ENCODE data around the gene SLC9A9.

The SLC9A9 gene

DNA sequence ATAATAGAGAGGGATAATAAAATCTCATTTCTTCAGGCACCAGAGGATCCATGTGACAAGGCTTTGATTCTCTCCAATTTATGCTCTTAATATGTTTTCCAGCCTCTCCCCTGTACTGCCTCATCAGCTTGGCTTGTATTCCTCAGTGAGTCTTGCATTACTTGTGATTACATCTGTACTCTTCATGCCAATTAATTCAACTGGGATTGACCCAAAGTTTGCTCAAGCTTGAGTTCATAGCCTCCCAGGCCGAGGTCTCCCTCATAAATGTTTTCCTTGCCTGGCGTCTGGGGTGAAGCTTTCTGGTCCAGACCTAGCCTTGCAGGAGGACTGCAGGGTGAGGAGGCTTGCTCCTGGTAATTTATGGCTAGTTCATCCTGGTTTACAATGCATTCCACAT is 581.8 kb downstream of the SLC9A9 start:
- no peak for DNase-seq

DNA sequence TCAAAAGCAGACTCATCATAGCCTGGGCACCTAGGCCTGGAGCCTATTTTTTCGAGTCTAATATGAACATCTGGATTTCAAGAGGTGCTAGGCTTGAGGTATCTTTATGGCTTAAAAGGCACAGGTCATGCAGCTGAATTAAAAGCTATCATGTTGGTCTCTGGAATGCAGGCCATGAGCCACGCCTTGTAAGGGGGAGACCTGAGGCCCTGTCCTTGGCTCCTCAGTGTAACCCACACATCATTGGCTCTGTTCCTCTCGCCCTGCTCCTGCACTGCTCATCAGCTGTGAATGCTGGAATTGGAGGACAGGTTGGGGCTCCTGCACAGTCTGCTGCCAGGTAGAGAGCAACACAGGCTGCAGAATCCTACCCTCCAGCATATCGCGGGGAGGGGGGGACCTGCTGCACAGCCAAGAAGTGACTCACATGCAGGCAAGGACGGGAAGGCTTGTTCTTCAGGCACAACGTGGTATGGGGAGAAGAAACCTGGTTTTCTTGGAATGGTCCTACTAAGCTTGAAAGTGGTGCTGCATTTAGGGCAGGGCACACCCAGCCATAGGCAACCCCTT is 582.7 kb downstream of the SLC9A9 start:
- DNase-seq, result no peak

DNA sequence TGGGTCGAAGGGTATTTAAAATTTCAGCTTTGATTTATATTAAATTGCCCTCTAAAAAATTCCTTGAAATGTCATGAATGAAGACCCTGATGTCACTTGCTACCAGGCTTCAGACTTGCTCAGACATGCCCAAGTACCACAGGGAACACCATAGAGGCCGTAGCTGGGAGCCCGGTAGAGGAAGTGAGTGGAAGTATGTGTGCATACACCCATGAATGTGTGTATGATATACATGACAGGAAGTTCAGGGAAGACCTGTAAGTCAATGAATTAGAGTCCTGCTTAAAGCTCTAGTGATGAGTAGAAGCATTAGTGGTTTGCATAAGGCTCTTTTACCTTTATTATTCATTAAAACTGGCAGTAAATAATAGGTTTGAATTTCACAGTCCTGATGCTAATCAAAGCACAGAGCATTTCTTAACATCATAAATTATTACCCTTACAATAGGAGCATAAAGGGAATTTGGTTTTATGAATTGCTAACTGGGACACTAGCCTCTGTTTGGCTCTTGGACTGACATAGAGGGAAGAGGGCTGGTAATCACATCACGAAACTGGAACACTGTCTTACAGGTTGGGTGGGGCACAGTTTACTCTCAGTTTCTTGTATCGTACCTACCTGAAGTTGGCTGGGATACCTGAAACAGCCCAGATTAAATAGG is 584.3 kb downstream of the SLC9A9 start:
- no peak for DNase-seq

DNA sequence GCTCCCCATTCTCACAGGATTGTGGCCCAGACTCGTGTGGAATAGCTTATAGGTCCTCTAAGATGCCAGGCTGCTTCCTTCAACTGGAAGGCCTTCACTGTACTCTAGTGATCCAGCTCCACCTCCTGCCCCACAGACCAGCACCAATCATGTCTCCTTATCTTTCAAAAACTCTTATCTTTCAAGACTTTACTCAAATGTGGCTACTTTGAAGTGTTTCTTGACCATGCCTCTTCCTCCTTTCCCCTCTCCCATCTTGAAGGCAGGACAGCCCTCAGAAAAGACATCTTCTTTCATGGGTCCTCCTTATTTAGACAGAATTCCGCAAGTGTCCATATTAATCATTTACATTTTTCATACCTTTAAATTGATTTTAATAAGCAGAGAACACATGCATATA is 586.4 kb downstream of the SLC9A9 start:
- DNase-seq, result no peak

DNA sequence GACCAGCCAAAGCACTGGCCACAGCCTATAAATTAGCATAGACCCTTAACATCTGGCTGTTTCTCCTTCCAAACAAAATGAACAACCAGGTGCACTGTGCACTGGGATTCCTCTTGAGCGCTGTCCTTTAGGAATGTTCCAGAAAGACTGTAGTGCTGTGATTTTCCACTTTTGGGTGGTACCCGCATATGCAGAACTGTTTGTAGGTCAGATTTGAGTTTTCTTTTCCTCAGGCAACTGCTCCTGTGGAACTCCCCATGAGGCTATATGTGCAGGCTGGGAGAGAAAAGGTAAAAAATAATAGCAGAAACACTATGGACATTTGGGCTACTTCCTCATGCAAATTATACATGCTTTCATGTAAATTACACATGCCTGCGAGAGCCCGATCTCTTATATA is 589.6 kb downstream of the SLC9A9 start:
- DNase-seq, result no peak

DNA sequence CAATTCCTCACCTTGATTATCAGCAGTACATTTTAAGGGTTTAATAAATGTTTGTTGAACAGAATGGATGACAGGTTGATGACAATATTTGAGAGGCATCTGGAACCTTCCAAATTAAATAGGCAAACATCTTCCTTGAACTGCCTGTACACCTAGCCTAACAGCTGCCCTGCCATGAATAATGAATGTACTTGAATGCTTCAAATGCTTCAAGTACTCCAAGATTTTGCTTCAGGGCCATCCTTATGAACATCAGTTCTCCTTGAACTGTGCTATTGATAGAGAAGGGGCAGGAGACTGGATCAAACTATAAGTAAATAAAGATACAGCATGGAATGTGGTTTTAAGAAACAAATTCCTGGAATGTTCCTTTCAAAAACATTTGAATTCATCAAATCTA is 591.9 kb downstream of the SLC9A9 start:
- DNase-seq, result no peak

DNA sequence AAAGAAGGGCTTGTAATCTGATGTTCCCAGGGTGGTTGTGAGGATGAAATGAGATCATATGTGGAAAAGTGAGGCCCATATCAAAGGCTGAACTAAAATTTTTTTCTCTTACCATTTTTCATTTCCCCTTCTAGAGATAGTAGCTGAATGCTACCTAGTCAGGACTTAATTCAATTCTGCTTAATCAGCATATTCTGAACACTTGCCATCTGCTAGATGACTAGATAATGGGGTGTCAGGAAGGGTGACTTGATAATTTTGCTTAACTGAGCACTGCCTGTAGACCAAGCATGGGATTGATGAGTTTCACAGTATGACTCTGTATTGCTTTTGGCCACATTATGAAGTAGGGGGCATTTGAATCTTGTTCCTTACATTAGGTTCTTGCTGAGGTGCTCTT is 592.5 kb downstream of the SLC9A9 start:
- DNase-seq, result no peak

DNA sequence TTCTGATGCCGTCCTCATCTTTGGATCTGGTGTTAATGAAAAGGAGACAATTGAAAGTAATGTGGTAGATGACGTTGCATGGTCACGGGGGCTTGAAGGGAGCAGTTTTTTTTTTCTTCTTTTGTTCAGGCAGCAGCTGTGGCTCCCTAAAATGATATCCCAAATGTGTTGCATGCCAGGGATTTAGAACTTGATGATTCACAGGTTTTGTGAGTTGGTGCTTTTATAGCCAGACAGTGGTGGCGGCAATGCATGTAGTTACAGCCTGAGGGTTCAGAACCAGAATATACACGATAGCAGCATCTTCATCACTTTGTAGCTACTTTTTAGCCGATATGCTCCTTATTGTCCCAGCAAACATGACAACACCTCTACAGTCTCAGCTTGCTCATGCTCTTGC is 595.3 kb downstream of the SLC9A9 start:
- DNase-seq, result no peak

DNA sequence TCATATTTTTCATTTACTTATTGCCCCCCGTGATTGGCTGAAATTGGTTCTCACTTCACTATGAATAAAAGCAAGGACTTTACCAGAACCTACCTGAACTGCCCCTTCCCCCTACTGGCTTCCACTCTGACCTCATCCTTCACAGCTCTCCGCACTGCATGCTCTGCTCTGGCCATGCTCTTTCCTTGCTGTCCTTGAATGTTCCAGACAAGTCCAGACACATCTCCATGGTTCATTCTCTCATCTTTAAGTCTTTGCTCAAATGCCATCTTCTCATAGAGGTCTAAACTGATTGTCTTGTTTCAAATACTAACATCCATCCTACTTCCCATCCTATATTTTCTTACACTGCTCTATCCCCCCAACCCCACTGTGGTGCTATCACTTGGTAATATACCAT is 599.3 kb downstream of the SLC9A9 start:
- no peak for DNase-seq

DNA sequence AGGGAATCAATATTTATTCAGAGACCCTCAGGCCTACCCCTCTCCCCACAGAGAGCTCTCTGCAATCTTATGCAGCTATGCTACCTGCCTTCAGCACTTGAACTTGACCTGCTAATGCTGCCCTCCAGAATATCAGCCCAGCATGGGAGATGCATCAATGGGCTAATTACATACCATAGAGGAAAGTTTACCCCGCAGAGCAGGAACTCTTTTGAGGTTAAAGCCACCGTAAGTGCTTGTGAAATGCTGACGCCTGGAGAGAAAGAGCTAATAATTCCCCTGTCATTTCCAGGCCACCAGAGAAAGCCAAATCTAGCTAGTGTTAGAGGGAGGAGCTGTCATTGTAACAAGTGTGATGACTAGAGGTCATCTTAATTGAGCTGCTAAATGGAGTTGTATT is 601.2 kb downstream of the SLC9A9 start:
- no peak for DNase-seq

DNA sequence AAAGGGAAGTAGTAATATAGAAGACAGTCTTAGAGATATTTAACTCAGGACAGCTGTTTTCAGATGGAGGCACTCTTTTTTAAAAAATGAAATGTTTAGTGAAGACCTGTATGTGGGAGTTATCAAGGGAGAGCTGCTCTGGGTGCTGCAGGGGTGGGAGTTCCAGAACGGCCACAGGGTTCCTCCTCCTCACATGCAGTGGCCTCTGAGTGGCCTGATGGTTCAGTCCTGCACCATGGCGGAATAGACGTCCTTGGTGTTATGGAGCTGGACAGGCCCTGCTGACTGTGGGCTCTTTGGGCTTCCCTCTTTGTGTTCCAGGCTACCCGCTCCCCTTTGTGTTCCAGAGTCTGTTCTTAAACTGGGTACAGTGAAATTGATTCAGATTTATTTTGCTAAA is 602.6 kb downstream of the SLC9A9 start:
- no peak for DNase-seq

DNA sequence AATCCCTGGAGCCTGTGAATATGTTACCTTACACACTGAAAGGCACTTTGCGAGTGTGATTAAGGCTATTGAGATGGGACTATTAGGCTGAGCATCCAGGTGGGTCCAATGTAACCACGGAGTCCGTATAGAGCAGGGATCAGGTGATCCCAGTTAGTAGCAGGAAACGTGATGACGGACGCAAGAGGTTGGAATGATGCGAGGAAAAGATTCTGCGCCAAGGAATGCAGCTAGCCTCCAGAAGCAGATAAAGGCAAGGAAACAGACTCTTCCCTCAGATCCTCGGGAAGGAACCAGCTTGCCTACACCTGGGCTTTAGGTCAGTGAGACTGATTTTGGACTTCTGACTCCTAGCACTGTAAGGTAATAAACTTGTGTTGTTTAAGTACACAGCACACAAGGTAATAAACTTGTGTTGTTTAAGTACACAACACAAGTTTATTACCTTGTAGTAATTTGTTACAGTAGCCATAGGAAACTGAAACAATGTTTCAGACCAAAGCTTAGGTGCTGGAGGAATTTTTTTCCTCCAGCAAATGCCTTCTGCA is 603.7 kb downstream of the SLC9A9 start:
- no peak for DNase-seq

DNA sequence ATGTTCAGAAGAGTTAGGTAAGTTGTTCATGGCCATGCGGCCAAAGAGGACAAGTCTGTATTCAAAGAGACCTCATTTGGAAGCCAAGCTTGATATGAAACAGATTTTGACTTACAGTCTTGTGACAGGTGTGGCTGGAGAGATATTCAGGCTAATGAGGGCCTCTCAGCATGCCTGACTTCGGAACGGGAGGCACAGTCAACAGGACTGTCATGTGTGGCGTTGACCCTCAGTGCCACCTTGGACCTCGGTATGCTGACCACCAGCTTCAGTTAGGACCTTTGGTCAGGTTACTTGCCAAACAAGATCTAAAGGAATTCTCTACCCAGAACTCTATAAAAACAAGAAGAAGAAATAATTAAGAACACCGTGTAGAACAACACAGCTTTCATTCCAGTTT is 604.6 kb downstream of the SLC9A9 start:
- no peak for DNase-seq

DNA sequence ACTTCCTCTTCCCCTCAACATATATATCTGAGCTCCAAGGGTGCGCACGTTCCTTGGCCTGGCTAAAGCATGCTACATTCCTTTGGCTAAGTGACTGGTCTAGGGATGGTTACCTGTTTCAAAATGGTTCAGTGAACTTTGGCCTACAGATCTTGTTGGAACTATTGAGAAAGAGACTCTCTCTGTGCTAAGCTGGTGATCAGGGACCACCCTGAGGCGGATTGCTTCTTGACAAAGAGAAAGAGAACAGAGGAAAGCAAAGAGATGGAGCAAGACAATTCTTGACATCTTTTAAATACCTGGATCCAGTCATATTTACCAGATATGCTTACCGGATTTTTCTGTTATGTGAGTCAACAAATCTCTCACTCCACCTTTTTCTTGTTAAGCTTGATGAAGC is 605.6 kb downstream of the SLC9A9 start:
- no peak for DNase-seq

DNA sequence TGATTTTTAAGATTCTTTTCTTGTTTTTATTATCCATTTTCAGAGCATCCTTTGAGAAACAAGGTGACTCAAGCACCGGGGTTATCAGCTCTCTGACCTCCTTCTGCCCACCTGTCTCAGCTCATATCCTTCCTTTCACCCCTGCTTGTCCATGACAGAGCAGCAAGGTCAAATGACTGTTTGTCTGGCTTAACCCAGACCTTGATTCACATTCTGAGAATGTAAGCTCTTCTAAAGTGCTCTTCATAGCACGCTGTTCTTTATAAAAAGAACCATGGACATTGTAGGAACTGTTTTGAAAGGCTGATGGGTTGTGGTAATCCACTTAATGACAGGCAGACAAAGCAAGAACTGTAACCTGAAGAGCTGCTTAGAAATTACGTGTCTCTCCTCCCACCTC is 606.2 kb downstream of the SLC9A9 start:
- no peak for DNase-seq

DNA sequence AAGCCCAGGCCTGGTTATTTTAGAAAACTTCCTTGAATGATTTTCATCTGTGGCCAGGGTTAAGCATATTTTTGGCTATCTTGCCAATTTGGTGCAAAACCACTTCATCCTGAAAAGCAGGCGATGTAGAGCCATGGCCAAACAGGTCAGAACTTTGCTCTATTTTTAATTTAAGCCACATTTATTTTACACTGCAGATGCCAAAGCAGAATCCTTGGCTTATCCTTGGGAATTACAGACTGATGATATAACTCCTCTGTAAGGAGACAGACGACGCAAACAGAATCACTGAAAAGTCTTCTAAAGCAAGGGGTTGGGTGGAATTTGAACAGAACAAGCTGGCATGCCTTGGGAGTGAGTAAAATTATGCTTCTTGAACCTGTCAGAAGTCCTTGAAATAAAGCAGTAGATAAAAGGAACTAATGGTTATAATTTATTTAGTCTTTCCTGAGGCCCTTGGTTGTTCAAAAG is 606.8 kb downstream of the SLC9A9 start:
- DNase-seq, result no peak

DNA sequence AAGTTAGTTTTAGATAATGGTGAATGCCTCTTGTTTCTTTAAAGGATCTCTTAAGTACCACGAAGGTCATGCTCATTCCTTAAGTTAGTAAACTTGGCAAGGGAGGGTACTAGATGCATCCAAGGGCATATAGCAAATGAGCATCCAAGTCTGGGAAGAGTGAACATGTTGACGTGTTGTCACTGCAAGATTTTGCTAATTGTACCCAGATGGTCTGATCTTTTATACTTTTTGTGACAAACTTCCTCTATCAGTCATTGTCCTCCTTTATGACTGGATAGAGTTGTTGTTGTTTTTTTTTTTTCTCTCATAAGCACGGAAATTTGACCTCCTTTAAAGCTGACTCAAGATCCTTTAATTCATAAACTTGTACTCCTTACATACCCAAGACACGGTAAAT is 607.4 kb downstream of the SLC9A9 start:
- DNase-seq, result no peak

DNA sequence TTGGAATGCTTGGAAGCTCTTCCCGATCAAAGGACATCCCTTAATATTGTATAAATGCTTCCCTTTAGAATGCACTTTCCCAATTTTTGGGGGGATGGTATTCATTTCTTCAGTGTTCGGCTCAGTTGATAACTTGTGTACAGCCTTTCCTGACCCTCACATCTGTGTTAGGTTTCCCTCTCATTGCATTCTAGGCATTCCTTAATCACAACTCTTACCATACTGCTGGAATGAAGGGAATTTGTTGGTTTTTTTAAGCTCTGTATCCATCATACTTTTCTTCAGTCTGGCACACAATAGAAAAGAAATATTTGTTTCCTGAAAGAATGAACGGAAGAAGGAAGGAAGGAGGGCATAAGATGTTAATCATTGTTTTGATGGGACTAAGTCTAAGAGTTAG is 609.2 kb downstream of the SLC9A9 start:
- no peak for DNase-seq

DNA sequence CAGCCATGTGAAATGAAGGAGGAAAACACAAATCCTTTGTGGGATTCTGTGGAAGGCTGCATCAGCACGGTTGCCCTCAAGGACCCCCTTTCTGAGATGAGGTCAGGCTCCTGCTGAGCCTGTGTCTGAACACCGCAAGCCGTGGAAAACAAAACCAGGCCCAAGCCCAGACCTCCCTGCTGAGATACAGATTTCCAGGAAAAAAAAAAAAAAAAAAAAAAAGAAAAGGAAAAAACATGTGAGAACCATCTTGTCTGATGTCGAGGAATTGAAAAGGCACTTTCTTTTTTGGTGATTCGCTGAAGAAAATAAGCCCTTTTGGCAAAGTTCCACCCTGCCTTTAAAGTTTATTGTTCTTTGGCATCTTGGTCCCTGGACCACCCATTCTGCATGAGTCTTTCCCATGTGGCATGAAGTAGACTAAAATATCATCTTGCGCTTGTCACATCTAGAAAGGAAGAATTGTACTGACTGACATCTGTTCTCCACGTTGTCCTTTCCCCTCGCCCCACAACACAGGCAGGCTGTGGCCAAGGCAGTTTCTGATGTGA is 611.1 kb downstream of the SLC9A9 start:
- DNase-seq, result no peak

DNA sequence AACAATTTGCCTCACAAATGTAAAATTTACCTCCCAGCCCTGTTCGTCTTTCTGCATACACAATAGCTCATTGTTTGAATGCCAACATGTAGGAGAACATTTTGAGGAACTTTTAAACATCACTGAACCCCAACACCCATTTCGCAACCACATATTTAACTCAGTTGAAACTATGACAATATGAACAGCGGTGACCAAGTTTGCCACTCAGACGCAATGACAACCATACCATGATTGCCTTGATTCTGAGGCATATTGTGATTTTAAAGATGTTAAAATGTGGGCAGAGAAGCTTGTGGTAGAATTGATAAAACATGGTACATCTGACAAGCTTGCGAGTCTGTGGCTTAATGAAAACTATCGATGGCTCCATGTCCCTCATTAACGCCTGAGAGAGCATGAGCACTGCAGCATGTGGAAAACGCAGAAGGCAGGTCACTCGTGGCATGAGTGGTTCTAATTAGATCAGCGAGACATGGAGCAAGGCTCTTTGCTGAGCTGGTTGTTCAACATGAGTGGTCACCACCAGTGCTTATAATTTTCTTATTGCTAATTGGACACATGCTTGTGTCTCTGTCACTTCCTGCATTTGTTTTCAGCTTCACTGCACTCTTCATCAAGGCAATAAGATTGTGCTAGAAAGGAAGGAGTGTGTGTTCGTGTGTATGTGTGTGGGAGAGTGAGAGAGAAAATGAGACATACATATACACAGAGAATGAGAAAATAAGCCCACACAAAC is 611.9 kb downstream of the SLC9A9 start:
- no peak for DNase-seq

DNA sequence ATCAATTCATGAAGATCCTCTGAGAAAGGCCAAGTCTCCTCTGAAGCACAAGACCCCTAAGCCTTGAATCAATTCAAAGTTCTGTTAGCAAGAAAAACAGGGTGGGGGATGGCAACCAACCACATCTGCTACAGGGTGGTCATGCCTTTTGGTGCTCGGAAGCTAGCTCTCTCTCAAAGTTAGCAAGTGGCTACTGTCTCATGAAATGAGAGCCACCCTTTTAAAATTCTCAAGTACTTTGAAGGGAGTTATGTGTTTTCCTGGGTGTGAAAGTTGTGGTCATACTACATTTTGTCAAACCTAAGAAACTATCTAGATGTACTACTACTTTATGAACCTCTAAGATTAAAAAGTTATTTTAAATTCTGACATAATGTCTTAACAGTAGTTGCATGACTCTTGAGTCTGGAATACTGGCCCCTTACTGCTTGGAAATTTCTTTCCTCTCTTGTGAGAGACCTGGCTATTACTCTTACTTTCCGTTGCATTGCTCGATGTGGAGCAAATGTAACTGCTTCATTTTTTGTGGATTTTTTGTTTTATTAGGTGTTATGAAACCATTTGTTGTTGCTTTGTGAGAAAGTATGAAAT is 612.6 kb downstream of the SLC9A9 start:
- no peak for DNase-seq

DNA sequence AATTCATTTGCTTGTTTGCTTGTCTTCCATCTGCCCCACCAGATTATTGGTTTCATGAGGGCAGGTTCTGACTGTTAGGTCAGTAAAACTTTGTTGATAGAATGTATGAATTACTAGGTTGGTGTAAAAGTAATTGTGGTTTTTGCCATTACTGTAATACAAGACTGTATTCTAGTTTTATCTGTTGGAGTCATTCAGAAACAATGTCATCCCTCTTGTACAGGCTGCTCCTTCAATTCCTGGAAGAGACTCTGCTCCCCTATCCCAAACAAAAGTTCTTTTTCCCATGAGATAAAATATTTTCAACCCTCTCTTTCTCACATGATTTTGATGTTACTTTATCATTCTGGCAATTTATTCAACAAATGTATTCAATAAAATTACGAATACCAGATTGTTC is 613.7 kb downstream of the SLC9A9 start:
- no peak for DNase-seq

DNA sequence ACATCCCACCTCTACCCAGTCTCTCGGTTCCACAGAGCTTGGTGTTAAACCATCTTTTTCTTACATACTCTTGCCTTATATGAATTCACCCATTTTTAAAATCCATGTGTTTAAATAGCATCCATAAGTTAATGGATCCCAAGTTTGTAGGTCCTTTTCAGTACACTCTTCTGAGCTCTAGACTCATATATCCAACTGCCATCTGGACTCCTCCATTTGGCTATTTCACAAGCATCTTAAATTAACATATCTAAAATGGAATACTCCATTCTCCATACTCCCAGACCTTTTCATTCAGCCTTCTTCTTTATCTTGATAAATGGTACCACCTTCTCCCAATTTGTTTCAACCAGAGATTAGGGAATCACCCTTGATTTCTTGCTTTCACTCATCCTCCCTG is 615.3 kb downstream of the SLC9A9 start:
- no peak for DNase-seq

DNA sequence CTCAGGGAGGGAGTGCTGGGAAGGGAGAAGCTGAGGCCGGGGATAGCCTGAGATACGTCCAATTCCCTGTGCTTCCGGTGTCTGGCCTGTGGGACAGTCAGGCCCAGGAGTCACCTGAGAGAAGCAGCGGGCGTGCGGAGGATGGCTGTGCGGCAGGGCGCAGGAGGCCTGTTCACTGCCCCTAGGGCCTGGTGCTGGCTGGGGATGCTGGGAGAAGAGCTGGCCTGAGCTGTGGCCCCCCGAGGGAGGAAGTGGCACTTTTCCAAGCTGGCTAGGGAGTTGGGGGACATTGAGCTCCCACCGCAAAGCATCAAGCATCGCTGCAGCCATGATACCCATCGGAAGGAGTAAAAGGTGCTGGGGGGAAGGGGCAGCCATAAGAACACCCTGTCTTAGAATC is 619.9 kb downstream of the SLC9A9 start:
- DNase-seq, result no peak

All from stimulated activated CD4-positive, alpha-beta T cell treated with anti-CD3 and anti-CD28 coated beads, Interleukin-2, amount 100 ng/mL, for 48 hours (primary cell).